ENCODE results near the gene TTYH2.
"Not testable (repeated sequence)": the region's sequence is repeated elsewhere in the genome, so short reads cannot be mapped to it uniquely, and the experiment has no call there.

TTYH2 gene

GRCh38 chr17:74212913-74213791 lies at the start of gene TTYH2:
TSS of gene TTYH2 (plus strand) at chr17:74213571. CDS start at chr17:74213588, 17 bp downstream.
- peak; percentile 81 for DNase-seq (ENCODE audit: low read depth)

- no peak for DNase-seq (ENCODE audit: low read depth)
Measured at GRCh38 chr17:74163836-74164235, 49.5 kb upstream of the TTYH2 start.

GRCh38 chr17:74164446-74165045 lies 48.8 kb upstream of the TTYH2 start:
- no peak for DNase-seq (ENCODE audit: low read depth)

- no peak for DNase-seq (ENCODE audit: low read depth)
Measured at GRCh38 chr17:74165797-74166365, 47.5 kb upstream of the TTYH2 start.

GRCh38 chr17:74170924-74171323 lies 42.4 kb upstream of the TTYH2 start:
- no peak for DNase-seq (ENCODE audit: low read depth)

- DNase-seq (ENCODE audit: low read depth): no peak
Measured at GRCh38 chr17:74172700-74173099, 40.7 kb upstream of the TTYH2 start.

GRCh38 chr17:74176546-74177001 lies 36.8 kb upstream of the TTYH2 start:
- DNase-seq (ENCODE audit: low read depth): peak; percentile 36

GRCh38 chr17:74177018-74177450 lies 36.3 kb upstream of the TTYH2 start:
- peak; percentile 20 for DNase-seq (ENCODE audit: low read depth)

- no peak for DNase-seq (ENCODE audit: low read depth)
Measured at GRCh38 chr17:74179576-74179975, 33.8 kb upstream of the TTYH2 start.

- no peak for DNase-seq (ENCODE audit: low read depth)
Measured at GRCh38 chr17:74180336-74180735, 33.0 kb upstream of the TTYH2 start.

- DNase-seq (ENCODE audit: low read depth): no peak
Measured at GRCh38 chr17:74181341-74181740, 32.0 kb upstream of the TTYH2 start.

- DNase-seq (ENCODE audit: low read depth): no peak
Measured at GRCh38 chr17:74182041-74182723, 31.2 kb upstream of the TTYH2 start.

- DNase-seq (ENCODE audit: low read depth): no peak
Measured at GRCh38 chr17:74183411-74183810, 30.0 kb upstream of the TTYH2 start.

GRCh38 chr17:74185571-74186185 lies 27.7 kb upstream of the TTYH2 start:
- no peak for DNase-seq (ENCODE audit: low read depth)

GRCh38 chr17:74186498-74186897 lies 26.9 kb upstream of the TTYH2 start:
- no peak for DNase-seq (ENCODE audit: low read depth)

- DNase-seq (ENCODE audit: low read depth): no peak
Measured at GRCh38 chr17:74187761-74188160, 25.6 kb upstream of the TTYH2 start.

- DNase-seq (ENCODE audit: low read depth): not testable (repeated sequence)
Measured at GRCh38 chr17:74188687-74189086, 24.7 kb upstream of the TTYH2 start.

GRCh38 chr17:74190154-74190553 lies 23.2 kb upstream of the TTYH2 start:
- DNase-seq (ENCODE audit: low read depth): no peak

- no peak for DNase-seq (ENCODE audit: low read depth)
Measured at GRCh38 chr17:74190807-74191406, 22.5 kb upstream of the TTYH2 start.

GRCh38 chr17:74192950-74193781 lies 20.2 kb upstream of the TTYH2 start:
- no peak for DNase-seq (ENCODE audit: low read depth)

- no peak for DNase-seq (ENCODE audit: low read depth)
Measured at GRCh38 chr17:74194682-74195081, 18.7 kb upstream of the TTYH2 start.
